HPDE6-E6E7 (cell line): Measurements from ENCODE around the gene ADAMTS4.

ENCODE experiments used
- DNase-seq: peaks from one replicate; pipeline ENCODE4 v3.0.0; 2011; ENCODE audit warnings: missing footprints; ENCODE audit errors: extremely low spot score

ADAMTS4 gene

GRCh38 chr1:161174911-161175310 is 23.9 kb downstream of the ADAMTS4 start:
- no peak for DNase-seq

- no peak for DNase-seq
Measured at GRCh38 chr1:161173711-161174110, 25.1 kb downstream of the ADAMTS4 start.

DNA sequence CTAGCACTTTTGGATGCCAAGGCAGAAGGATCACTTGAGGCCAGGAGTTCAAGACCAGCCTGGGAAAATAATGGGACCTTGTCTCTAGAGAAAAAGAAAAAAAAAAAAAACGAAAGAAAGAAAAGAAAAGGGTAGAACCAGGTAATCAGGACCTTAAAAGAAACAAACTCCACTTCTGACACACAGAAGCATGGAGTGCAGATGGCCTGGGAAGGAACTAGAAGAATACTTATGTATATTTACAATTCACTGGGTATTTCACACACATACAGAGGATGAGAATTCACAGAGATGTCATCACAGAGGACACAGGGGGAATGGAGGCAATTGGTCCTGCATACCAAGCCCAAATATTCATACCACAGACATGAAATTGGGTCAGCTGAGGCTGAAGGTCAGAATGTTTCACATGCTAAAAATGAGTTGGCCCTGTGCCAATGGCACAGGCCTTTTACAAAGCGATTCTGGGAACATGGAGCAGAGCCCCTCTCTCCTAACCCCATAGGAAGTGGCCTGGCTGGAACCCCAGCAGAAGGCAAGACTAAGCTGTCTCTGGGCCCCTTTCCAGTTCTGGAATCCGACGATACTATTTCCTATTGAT is 26.0 kb downstream of the ADAMTS4 start:
- DNase-seq: no peak

DNA sequence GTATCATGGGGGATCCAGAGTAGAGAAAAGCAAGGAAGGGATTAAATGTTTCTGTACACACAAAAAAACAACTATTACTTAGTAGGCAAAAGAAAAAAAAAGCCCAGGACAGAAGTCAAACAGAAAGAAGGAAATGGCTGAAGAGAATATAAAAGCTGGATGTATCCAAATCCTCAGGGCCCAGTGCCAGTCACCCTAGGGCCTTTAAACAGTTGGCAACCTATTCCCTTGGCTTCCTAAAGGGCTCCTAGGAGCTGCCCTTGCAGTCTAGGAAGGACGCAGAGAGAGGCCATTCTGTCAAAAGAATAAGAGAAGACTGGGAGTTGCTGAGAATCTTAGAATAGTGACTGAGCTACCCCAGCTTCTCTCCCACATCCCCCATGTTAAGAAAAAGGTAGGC is 26.5 kb downstream of the ADAMTS4 start:
- DNase-seq: no peak

- no peak for DNase-seq
Measured at GRCh38 chr1:161171696-161172095, 27.2 kb downstream of the ADAMTS4 start.

- DNase-seq: no peak
Measured at GRCh38 chr1:161171191-161171590, 27.7 kb downstream of the ADAMTS4 start.

GRCh38 chr1:161168906-161169305 is 29.9 kb downstream of the ADAMTS4 start:
- no peak for DNase-seq

- no peak for DNase-seq
Measured at GRCh38 chr1:161166669-161167548, 31.9 kb downstream of the ADAMTS4 start.

DNA sequence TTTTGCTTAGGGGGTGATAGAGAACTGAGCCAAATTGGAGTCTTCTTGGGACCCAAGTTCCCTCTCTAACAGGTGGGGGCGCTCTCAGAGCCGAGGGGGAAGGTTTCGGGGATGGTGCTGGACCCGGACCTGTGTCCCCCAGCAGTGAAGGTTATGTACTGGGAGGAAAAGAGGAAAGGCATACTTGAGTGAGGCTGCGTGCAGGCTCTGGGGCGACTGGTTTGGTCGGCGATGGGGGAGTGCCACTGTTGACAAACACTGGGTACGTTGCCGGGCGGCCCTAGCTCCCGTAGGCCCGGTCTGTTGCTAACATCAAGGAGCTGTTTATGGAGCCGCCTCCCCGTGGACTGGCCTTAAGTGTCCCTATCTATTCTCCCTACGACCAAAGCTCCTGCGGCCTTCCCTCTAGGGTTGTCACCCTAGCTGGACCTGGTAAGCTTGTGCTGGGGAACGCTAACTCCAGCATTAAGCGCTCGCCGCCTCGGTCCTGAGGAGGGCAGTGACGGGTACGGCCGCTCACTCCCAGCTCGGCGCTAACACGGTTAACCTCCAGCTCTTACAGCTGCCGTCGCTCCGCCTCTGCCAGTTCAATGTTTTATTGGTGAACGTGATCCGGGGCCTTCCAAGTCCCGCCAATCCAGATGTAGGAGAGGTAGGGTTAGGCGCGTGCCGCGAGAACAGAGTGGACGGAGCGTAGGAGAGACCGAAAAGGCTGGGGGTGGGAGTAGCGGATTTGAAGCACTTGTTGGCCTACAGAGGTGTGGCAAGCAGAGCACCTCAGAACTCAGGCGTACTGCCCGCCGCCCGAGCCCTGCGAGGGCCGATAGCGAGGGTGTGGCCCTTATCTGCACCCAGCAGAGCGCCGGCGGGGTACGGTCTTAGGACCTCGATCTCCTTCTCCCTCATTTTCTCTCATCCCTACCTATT is 32.8 kb downstream of the ADAMTS4 start, which contains the start of gene PPOX:
TSS of gene PPOX (plus strand) at position 685 of the 927 bp plus-strand sequence. CDS start 422 bp downstream, outside the sequence.
- peak; percentile 94 for DNase-seq

GRCh38 chr1:161164901-161165610 is 33.8 kb downstream of the ADAMTS4 start:
- DNase-seq: no peak

DNA sequence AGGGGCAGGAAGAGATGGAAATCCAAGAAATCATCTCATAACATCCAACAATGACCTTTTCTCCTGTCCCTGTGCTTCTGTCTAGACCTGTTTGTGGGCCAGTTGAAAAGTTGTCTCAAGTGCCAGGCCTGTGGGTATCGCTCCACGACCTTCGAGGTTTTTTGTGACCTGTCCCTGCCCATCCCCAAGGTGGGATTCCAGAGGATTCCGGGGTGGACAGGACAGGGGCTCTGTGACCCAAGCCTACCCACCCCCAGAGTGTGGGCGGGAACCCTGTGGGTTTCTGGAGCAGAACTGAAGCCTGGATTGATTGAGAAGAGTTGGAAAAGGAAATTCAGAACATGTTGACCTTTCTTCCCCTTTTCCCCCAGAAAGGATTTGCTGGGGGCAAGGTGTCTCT is 35.1 kb downstream of the ADAMTS4 start:
- DNase-seq: no peak

- no peak for DNase-seq
Measured at GRCh38 chr1:161162806-161163205, 36.0 kb downstream of the ADAMTS4 start.

DNA sequence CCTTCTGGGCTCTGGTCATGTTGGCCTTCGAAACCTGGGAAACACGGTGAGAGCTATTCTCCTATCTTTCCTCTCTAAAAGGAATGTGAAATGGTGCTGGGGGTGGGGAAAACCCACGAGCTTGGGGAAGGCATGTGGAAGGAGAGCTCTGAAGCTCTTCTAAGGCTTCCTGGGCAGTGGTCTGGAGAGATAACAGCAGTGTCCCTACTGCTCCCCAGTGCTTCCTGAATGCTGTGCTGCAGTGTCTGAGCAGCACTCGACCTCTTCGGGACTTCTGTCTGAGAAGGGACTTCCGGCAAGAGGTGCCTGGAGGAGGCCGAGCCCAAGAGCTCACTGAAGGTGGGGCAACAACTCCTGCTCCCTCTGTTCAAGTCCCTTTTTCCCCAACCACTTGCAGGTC is 36.8 kb downstream of the ADAMTS4 start:
- no peak for DNase-seq

GRCh38 chr1:161161652-161162051 is 37.2 kb downstream of the ADAMTS4 start:
- no peak for DNase-seq

DNA sequence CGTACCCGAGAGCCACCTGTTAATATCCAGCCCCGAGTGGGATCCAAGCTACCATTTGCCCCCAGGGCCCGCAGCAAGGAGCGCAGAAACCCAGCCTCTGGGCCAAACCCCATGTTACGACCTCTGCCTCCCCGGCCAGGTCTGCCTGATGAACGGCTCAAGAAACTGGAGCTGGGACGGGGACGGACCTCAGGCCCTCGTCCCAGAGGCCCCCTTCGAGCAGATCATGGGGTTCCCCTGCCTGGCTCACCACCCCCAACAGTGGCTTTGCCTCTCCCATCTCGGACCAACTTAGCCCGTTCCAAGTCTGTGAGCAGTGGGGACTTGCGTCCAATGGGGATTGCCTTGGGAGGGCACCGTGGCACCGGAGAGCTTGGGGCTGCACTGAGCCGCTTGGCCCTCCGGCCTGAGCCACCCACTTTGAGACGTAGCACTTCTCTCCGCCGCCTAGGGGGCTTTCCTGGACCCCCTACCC is 38.1 kb downstream of the ADAMTS4 start:
- DNase-seq: no peak

DNA sequence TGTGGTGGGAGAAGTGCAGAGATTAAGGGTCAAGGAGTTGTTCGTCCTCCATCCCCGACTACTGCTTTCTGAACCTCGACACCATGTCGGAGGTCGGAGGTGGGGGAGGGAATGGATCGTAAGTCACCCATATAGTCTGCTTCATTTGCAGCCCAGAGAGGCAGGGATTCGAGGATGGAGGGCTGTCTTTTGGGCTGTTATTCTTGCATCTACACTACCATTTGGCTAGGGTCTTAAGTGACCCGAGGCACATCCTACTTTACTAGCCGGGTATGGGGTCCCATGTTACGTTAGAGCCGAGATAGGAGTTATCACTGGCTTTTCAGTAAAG is 39.0 kb downstream of the ADAMTS4 start:
- DNase-seq: no peak

- DNase-seq: peak; percentile 90
Measured at GRCh38 chr1:161159087-161159912, 39.6 kb downstream of the ADAMTS4 start, which contains the start of gene USP21. Gene USP21, plus strand, starts transcription at chr1:161159500. Its CDS starts 1,141 bp downstream, at chr1:161160641.

- no peak for DNase-seq
Measured at GRCh38 chr1:161158316-161159010, 40.4 kb downstream of the ADAMTS4 start.

DNA sequence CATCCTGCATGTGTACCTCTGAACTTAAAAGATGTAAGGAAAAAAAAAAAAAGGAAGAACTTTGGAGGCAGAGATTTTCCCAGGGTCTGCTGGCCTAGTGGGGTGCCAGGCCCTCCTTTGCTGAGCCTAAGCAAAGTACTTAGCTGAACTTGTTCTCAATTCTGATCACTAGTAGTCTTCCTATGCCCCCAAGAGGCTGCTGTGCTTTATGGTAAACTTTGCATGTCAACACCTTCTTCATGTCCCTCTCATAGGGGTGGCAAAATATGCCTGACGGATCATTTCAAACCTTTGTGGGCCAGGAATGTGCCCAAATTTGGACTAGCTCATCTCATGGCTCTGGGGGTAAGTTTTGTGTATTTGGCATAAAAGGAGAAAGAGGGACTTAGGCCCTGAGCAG is 41.0 kb downstream of the ADAMTS4 start:
- DNase-seq: no peak
